ENCODE data around the gene TMEM170A. TPM values are rescaled to one million over a fixed set of nuclear protein-coding genes. Genes with fewer than 3 reads are reported as not detected.
"Not testable (repeated sequence)": the region's sequence is repeated elsewhere in the genome, so short reads cannot be mapped to it uniquely, and the experiment has no call there.

TMEM170A gene
- total and polyA plus RNA-seq, 2 of the 13 experiments (the other 11 are each of a cell fraction or from before 2014, with no cell fraction given) = 35.7 to 39.7 TPM

- TF ChIP-seq NONO (IDR thresholded peaks at IDR 0.05) = not testable (repeated sequence)
- TF ChIP-seq NONO (CRISPR knock-in tag; conservative IDR thresholded peaks at IDR 0.05) = 0 out of 2 replicates have a peak, but pooled peaks have one; percentile 32
- TF ChIP-seq CEBPG (CRISPR knock-in tag; IDR thresholded peaks at IDR 0.05) = peak; percentile 73
- 0 out of 2 replicates have a peak, but pooled peaks have one; percentile 25 for TF ChIP-seq STAT6 (CRISPR knock-in tag; IDR thresholded peaks at IDR 0.05; ENCODE audit: borderline replicate concordance)
- TF ChIP-seq, protein P1, sequence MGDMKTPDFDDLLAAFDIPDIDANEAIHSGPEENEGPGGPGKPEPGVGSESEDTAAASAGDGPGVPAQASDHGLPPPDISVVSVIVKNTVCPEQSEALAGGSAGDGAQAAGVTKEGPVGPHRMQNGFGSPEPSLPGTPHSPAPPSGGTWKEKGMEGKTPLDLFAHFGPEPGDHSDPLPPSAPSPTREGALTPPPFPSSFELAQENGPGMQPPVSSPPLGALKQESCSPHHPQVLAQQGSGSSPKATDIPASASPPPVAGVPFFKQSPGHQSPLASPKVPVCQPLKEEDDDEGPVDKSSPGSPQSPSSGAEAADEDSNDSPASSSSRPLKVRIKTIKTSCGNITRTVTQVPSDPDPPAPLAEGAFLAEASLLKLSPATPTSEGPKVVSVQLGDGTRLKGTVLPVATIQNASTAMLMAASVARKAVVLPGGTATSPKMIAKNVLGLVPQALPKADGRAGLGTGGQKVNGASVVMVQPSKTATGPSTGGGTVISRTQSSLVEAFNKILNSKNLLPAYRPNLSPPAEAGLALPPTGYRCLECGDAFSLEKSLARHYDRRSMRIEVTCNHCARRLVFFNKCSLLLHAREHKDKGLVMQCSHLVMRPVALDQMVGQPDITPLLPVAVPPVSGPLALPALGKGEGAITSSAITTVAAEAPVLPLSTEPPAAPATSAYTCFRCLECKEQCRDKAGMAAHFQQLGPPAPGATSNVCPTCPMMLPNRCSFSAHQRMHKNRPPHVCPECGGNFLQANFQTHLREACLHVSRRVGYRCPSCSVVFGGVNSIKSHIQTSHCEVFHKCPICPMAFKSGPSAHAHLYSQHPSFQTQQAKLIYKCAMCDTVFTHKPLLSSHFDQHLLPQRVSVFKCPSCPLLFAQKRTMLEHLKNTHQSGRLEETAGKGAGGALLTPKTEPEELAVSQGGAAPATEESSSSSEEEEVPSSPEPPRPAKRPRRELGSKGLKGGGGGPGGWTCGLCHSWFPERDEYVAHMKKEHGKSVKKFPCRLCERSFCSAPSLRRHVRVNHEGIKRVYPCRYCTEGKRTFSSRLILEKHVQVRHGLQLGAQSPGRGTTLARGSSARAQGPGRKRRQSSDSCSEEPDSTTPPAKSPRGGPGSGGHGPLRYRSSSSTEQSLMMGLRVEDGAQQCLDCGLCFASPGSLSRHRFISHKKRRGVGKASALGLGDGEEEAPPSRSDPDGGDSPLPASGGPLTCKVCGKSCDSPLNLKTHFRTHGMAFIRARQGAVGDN (CRISPR knock-in tag; IDR thresholded peaks at IDR 0.05) = peak; percentile 69
- TF ChIP-seq ZKSCAN8 (CRISPR knock-in tag; IDR thresholded peaks at IDR 0.05; ENCODE audit: borderline replicate concordance) = peak; percentile 22; the same call in 1 of the 2 replicates
- TF ChIP-seq RAD21 (CRISPR knock-in tag; IDR thresholded peaks at IDR 0.05) = 0 out of 2 replicates have a peak, but pooled peaks have one; percentile 7
- 0 out of 2 replicates have a peak, but pooled peaks have one; percentile 73 for TF ChIP-seq ZNF563 (CRISPR knock-in tag; IDR thresholded peaks at IDR 0.05)
- 0 out of 2 replicates have a peak, but pooled peaks have one; percentile 47 for TF ChIP-seq ERF (CRISPR knock-in tag; IDR thresholded peaks at IDR 0.05)
- TF ChIP-seq NCOR1 (IDR thresholded peaks at IDR 0.05; ENCODE audit: borderline replicate concordance, low read length) = peak; percentile 63
- TF ChIP-seq MYC (CRISPR knock-in tag; IDR thresholded peaks at IDR 0.05; ENCODE audit: borderline replicate concordance) = 0 out of 2 replicates have a peak, but pooled peaks have one; percentile 27
- peak; percentile 79; the same call in 1 of the 2 replicates for TF ChIP-seq ESRRA (CRISPR knock-in tag; IDR thresholded peaks at IDR 0.05; ENCODE audit: low read depth)
- peak; percentile 12; the same call in 1 of the 2 replicates for TF ChIP-seq ARID4A (CRISPR knock-in tag; IDR thresholded peaks at IDR 0.05; ENCODE audit: borderline replicate concordance)
Observed at GRCh38 chr16:75424105-75424762, 40.3 kb downstream of the TMEM170A start (continued).
